Measurements from ENCODE around the gene WBP1. TPM values are rescaled to one million over a fixed set of nuclear protein-coding genes. Genes with fewer than 3 reads are reported as not detected.

Gene WBP1
- total RNA-seq, 4 donors from 2014 or later: 46.2 to 81.3 (median 59.9) TPM

GRCh38 chr2:74507926-74508520 is 49.8 kb downstream of the WBP1 start:
- DNase-seq: peak in 2 of 3 donors; percentile 68 to 70
- TF ChIP-seq POLR2A (IDR thresholded peaks at IDR 0.05) (no peak), CTCF (IDR thresholded peaks at IDR 0.05) (no peak)
- peaks cover 0 to 46% (median 9%) of the 10 kb centered on the region in 4 donors for H3K4me1 ChIP-seq
- no peaks in the 10 kb centered on the region for H3K9me3 ChIP-seq
- H3K4me3 ChIP-seq: peak overlapping the region; percentile 57 to 85 (median 71)
- peaks cover 0 to 13% (median 0%) of the 10 kb centered on the region in 3 donors for H3K36me3 ChIP-seq
- peaks cover 0 to 17% of the 10 kb centered on the region in 2 donors for H3K27me3 ChIP-seq
- peak overlapping the region; percentile 91 to 99 (median 97) for H3K27ac ChIP-seq

- Histone ChIP-seq H3K27me3 (peaks cover 0 to 40% of the 10 kb centered on the region in 2 donors), H3K9me3 (no peaks in the 10 kb centered on the region), H3K4me3 (no peak overlapping the region), H3K36me3 (peaks cover 0 to 8% (median 0%) of the 10 kb centered on the region in 3 donors), H3K4me1 (peaks cover 0 to 41% (median 18%) of the 10 kb centered on the region in 4 donors), H3K27ac (no peak overlapping the region)
- no peak for DNase-seq
- TF ChIP-seq POLR2A (IDR thresholded peaks at IDR 0.05) (no peak), CTCF (IDR thresholded peaks at IDR 0.05) (no peak)
These were observed 52.0 kb downstream of the WBP1 start for GRCh38 chr2:74510272-74510671.

Other genes starting within 250 kb of the WBP1 start
- gene SLC4A5, start 115.0 kb upstream of the WBP1 start, total RNA-seq: 10 to 100 TPM in 1 of 4 donors, 1 to 10 TPM in 3; 1.8 to 14.9 (median 4.9) TPM
- 100 to 1,000 TPM in 3 of 4 donors, 10 to 100 TPM in 1; 85.3 to 191 (median 121) TPM for gene DCTN1, start 78.1 kb upstream of the WBP1 start, total RNA-seq
- 1 to 10 TPM in 3 of 4 donors, under 1 TPM in 1; 0.94 to 3.3 (median 1.7) TPM for gene C2orf81, start 36.8 kb upstream of the WBP1 start, total RNA-seq
- 1 to 10 TPM in 3 of 4 donors, not detected in 1; 1.2 to 2.5 (median 2.3) TPM for gene WDR54, start 36.7 kb upstream of the WBP1 start, total RNA-seq
- gene RTKN, start 16.5 kb upstream of the WBP1 start, total RNA-seq: 10 to 100 TPM; 46.2 to 99.9 (median 75.7) TPM
- 10 to 100 TPM in 3 of 4 donors, 1 to 10 TPM in 1; 5.4 to 83.3 (median 41.8) TPM for gene INO80B, start 3.4 kb upstream of the WBP1 start, total RNA-seq
- gene MOGS, start 6.9 kb downstream of the WBP1 start, total RNA-seq: 100 to 1,000 TPM in 1 of 4 donors, 10 to 100 TPM in 3; 55.3 to 122 (median 85.9) TPM
- gene MRPL53, start 14.2 kb downstream of the WBP1 start, total RNA-seq: 10 to 100 TPM; 17.8 to 23.8 (median 20.0) TPM
- 100 to 1,000 TPM in 1 of 4 donors, 10 to 100 TPM in 3; 60.6 to 132 (median 94.7) TPM for gene CCDC142, start 24.6 kb downstream of the WBP1 start, total RNA-seq
- gene TTC31, start 24.6 kb downstream of the WBP1 start, total RNA-seq: 10 to 100 TPM; 42.9 to 79.5 (median 65.2) TPM
- gene LBX2, start 41.2 kb downstream of the WBP1 start, total RNA-seq: 1 to 10 TPM in 3 of 4 donors, not detected in 1; 2.8 to 6.9 (median 6.8) TPM
- gene PCGF1, start 49.3 kb downstream of the WBP1 start, total RNA-seq: 10 to 100 TPM; 14.0 to 18.9 (median 16.2) TPM
- gene TLX2, start 56.0 kb downstream of the WBP1 start, total RNA-seq: 1 to 10 TPM in 2 of 4 donors, under 1 TPM in 1, not detected in 1; 0.53 to 1.7 (median 1.7) TPM
- gene DQX1, start 67.8 kb downstream of the WBP1 start, total RNA-seq: 100 to 1,000 TPM in 1 of 4 donors, 10 to 100 TPM in 3; 14.0 to 116 (median 75.3) TPM
- 100 to 1,000 TPM; 183 to 233 (median 213) TPM for gene AUP1, start 71.3 kb downstream of the WBP1 start, total RNA-seq
- gene HTRA2, start 71.5 kb downstream of the WBP1 start, total RNA-seq: 10 to 100 TPM; 20.6 to 25.5 (median 24.2) TPM
- gene LOXL3, start 95.5 kb downstream of the WBP1 start, total RNA-seq: 1 to 10 TPM in 3 of 4 donors, under 1 TPM in 1; 0.88 to 8.0 (median 4.8) TPM
- gene DOK1, start 96.3 kb downstream of the WBP1 start, total RNA-seq: 10 to 100 TPM; 14.5 to 38.0 (median 26.3) TPM
- not detected for gene M1AP, start 189.9 kb downstream of the WBP1 start, total RNA-seq
- 1 to 10 TPM; 1.6 to 6.5 (median 3.3) TPM for gene SEMA4F, start 195.8 kb downstream of the WBP1 start, total RNA-seq

All from Peyer's patch (tissue), 4 donors.